HFF-Myc (cell line): Measurements from ENCODE around the gene FBXO45.
"Not testable (repeated sequence)": the region's sequence is repeated elsewhere in the genome, so short reads cannot be mapped to it uniquely, and the experiment has no call there.

Source experiments
- DNase-seq: peaks from one replicate; pipeline ENCODE4 v3.0.0-alpha.2; 2011; ENCODE audit warnings: low read depth; ENCODE audit errors: extremely low read depth
- H3K4me3 ChIP-seq: replicated peaks from 2 replicates; pipeline ENCODE4 v1.5.1; 2011; ENCODE audit warnings: low read depth, mild to moderate bottlenecking, control low read depth, low read length
- CTCF ChIP-seq: IDR thresholded peaks from 2 replicates; pipeline ENCODE4 v1.5.1; 2012; ENCODE audit warnings: mild to moderate bottlenecking, low read depth, low read length, control low read depth; ENCODE audit errors: missing control alignments

Gene FBXO45

GRCh38 chr3:196568246-196569002 is at the start of gene FBXO45, which contains the start of gene WDR53:
Gene FBXO45, plus strand, starts transcription at chr3:196568660. Its CDS starts 325 bp downstream, at chr3:196568985.
Gene WDR53, minus strand, starts transcription at chr3:196568554. Its CDS starts 7,079 bp downstream, at chr3:196561475.
- peak; percentile 64 for DNase-seq
- H3K4me3 ChIP-seq = peak within 1 kb of the TSS; percentile 100
- no peak for TF ChIP-seq CTCF

GRCh38 chr3:196518966-196519717 is 49.3 kb upstream of the FBXO45 start:
- DNase-seq = no peak
- TF ChIP-seq CTCF = peak; percentile 52
- H3K4me3 ChIP-seq = no peak overlapping the region

GRCh38 chr3:196519718-196520082 is 48.8 kb upstream of the FBXO45 start:
- no peak for TF ChIP-seq CTCF
- DNase-seq = no peak
- H3K4me3 ChIP-seq = no peak overlapping the region

GRCh38 chr3:196521291-196521690 is 47.2 kb upstream of the FBXO45 start:
- DNase-seq = not testable (repeated sequence)

GRCh38 chr3:196523841-196524240 is 44.6 kb upstream of the FBXO45 start:
- no peak overlapping the region for H3K4me3 ChIP-seq
- DNase-seq = no peak
- TF ChIP-seq CTCF = no peak

More at GRCh38 chr3:196521291-196521690, 47.2 kb upstream of the FBXO45 start:
- not testable (repeated sequence) for H3K4me3 ChIP-seq

- no peak for DNase-seq
- H3K4me3 ChIP-seq = no peak overlapping the region
- TF ChIP-seq CTCF = peak; percentile 8
Measured at GRCh38 chr3:196524527-196524926, 43.9 kb upstream of the FBXO45 start.

- DNase-seq = no peak
- H3K4me3 ChIP-seq = no peak overlapping the region
- no peak for TF ChIP-seq CTCF
Measured at GRCh38 chr3:196525141-196525540, 43.3 kb upstream of the FBXO45 start.
